GM19023 (cell line): ENCODE measurements around the gene DPEP2.
"Not testable (repeated sequence)": the region's sequence is repeated elsewhere in the genome, so short reads cannot be mapped to it uniquely, and the experiment has no call there.

Source experiments
- ATAC-seq: cut with Tn5 transposase; IDR thresholded peaks from one replicate; pipeline ENCODE4 v1.9.1; 2021; ENCODE audit warnings: mild to moderate bottlenecking, moderate library complexity; ENCODE audit not compliant: unreplicated experiment

DPEP2 gene

GRCh38 chr16:67998779-67999688 lies at the start of gene DPEP2:
Gene DPEP2, minus strand, starts transcription at chr16:67999484. Its CDS starts 6,272 bp downstream, at chr16:67993212.
- ATAC-seq = not testable (repeated sequence)

DNA sequence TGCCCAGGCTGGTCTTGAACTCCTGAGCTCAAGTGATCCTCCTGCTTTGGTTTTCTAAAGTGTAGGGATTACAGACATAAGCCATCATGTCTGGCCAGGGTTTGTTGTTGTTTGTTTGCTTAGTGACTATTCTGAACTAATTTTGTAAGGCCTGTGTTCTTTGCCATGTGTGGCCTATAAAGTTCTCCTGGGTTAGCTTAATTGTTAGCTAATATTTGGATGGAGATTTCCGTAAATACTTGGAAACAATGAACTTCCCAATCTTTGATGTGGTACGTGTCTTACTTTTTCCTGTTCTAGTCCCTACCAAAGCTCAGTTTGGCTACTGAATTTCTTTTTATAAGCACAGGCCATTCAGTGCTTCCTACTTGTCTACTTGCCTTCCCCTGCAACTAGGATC lies 48.7 kb upstream of the DPEP2 start:
- ATAC-seq = no peak

DNA sequence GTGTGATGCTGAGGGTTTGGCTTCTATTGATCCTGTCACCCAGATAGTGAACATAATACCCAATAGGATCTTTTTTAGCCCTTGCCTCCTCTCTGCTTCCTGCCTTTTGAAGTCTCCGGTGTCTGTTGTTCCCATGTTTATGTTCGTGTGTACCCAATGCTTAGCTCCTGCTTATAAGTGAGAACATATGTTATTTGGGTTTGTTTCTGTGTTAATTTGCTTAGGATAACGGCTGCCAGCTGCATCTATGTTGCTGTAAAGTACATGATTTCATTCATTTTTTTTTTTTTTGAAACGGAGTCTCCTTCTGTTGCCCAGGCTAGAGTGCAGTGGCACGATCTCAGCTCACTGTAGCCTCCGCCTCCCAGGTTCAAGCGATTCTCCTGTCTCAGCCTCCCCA lies 46.8 kb upstream of the DPEP2 start:
- ATAC-seq = no peak

- no peak for ATAC-seq
Measured at GRCh38 chr16:68041783-68042182, 42.5 kb upstream of the DPEP2 start.

DNA sequence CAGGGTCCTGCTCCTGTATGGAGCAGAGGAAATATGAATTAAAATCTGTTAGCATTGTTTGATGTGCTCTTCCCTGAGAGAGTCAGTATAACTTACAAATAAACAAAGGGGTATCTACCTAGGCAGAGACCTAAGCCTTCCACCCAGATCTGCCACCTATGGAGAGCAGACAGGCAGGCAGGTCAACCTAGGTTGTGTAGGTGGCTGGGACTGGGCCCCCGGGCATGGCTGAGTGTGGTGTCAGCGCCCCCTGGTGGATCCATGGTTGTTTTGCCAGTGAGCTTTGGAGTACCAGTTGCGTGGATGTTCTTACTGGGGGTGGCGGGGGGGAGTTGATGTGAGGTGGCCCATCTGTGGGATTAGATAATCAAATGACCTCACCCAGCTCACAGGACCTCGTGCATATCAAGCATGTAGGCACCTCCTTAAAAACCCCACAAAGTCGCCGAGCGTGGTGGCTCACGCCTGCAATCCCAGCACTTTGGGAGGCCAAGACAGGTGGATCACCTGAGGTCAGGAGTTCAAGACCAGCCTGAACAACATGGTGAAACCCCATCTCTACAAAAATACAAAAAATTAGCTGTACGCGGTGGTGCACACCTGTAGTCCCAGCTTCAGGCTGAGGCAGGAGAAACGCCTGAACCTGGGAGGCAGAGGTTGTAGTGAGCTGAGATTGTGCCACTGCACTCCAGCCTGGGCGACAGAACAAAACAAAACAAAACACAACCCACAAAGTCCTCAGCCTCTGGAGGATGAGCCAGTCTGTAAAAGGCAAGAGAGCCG lies 41.4 kb upstream of the DPEP2 start:
- peak; percentile 74 for ATAC-seq

GRCh38 chr16:68037841-68038597 lies 38.7 kb upstream of the DPEP2 start:
- ATAC-seq = no peak

- ATAC-seq = no peak
Measured at GRCh38 chr16:68035227-68035626, 35.9 kb upstream of the DPEP2 start.

- ATAC-seq = no peak
Measured at GRCh38 chr16:68033101-68033500, 33.8 kb upstream of the DPEP2 start.

DNA sequence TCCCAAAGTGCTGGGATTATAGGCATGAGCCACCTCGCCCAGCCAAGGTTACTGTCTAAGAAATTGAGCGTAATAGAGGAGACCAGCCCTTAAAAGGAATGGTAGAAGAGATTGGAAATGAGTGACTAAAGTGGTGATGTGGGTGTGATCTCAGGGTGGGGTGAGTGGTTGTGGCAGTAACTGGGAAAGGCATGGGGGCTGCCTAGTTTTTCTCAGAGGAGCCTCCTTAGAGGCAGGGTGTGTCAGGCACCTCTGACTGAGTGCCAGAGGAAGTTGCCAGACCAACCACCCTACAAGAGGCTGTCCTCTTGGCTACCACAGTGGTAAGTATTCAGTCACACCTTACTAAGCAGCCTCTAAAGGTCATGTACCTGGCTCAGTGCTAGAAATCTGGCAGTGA lies 32.7 kb upstream of the DPEP2 start:
- no peak for ATAC-seq

DNA sequence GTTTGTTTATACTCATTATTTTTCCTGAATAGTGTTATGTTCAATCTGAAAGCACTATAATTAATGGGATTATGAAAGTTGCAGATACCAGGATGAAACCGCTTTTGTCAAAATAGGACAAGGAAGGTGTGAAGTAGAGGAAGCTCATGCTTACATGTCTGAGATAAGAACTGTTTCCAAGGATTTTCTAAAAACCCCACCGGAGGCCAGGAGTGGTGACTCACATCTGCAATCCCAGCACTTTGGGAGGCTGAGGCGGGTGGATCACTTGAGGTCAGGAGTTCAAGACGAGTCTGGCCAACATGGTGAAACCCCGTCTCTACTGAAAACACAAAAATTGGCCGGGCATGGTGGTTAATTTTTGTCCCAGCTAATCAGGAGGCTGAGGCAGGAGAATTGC lies 30.8 kb upstream of the DPEP2 start:
- ATAC-seq = not testable (repeated sequence)

GRCh38 chr16:68028996-68029395 lies 29.7 kb upstream of the DPEP2 start:
- ATAC-seq = no peak

DNA sequence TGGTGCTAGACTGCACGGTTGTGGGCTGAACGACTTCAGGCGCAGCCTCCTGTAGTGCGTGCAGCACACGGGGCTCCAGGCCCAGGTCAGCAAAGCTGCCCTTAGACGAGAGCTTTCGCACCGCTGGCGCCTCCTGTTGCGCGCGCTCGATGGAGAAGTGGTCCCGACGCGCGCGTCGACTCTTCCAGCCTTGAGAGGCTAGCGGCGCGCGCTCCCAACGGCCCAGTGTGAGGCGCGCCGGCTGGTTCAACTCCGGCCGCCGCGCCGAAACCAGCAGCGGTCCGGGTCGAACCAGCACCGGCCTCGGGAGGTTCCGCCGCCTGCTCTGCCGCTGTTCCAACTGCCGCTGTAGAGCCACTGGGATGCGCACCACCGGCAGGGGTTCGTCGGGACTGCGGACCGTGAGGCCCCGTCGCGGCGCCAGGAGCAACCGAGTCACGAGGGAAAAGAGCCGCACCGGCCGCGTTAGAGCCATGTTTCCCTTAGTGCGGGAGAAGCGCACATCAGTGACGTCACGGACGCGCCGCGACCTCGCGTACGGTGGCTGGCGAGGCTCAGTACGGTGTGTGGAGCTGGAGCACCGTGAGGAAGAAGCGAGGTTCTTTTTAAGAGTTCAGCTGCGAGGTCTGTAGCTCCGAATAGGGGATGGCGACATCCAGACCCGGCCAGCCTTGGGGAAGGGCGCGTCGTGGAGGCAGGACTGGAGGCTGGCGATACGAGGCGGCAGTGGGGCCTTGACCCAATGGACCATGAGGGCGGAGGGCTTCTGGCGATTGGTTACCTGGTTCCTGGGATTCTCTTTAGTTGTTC lies 23.6 kb upstream of the DPEP2 start, which contains the start of the genes DDX28 and DUS2:
Gene DDX28, minus strand, starts transcription at position 505 of the 810 bp plus-strand sequence. Its CDS starts 30 bp downstream, at position 475.
Gene DUS2, plus strand, starts transcription at position 557 of the 810 bp plus-strand sequence. CDS start 14,740 bp downstream, outside the sequence.
- ATAC-seq = peak; percentile 76

- peak; percentile 6 for ATAC-seq
Measured at GRCh38 chr16:68022278-68022727, 23.0 kb upstream of the DPEP2 start.

DNA sequence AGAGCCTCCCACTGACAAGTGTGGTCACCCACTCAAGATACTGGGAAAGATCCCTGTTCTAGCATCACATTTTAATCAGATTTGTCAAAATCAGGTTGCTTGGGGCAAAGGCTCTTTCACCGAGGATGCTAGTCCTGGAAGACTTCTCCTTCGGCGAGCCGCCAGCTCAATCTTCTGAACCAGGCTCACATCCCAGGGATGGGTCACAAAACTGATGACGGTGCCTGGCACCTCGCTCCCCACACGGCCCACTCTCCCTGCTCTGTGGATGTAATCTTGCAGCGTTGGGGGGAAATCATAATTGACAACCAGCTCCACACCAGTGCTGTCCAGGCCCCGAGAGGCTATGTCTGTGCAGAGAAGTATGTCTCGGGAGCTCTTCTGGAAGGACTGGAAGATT lies 22.2 kb upstream of the DPEP2 start:
- no peak for ATAC-seq

GRCh38 chr16:68019167-68019680 lies 19.9 kb upstream of the DPEP2 start:
- no peak for ATAC-seq

DNA sequence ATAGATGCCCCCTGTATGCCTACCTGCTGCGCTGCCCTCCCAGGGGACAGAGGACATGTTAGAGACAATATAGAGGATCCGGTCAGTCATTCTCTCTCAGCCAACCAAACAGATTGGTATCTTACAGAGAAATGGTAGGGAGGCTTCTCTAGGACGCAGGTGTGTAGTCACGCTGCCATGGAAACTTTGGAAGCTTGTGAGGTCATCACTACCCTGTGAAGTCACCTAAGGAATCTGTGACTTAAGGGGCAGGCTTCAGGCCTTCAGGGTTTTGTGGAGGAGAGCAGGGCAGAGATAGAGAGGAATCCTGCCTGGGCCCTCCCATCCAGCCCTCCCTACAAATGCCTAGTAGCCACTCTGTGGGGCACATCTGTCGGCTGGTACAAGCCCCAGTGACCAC lies 16.4 kb upstream of the DPEP2 start, which contains the start of gene DPEP2NB:
Gene DPEP2NB, minus strand, starts transcription at position 231 of the 400 bp plus-strand sequence. Its CDS starts 141 bp downstream, at position 90.
- no peak for ATAC-seq

DNA sequence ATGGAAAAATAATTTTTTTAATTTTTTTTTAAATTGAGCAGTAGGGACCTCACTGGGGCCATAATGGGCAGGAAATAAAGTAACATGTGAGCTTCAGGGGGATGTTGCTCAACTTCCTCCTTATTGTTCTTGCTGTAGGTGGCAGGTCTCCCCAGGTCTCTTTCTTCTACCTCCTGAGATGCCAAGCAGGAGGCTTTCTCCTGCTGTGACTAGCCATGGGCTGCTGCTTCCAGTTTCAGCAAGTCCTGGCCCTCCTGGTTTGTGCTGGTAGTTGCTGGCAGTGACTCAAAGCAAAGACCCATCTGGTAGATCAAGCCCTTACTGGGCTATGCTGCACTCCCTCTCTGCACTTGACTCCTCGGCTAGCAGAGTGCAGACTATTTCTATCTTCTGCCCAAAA lies 14.2 kb upstream of the DPEP2 start:
- ATAC-seq = no peak

GRCh38 chr16:68009872-68010271 lies 10.6 kb upstream of the DPEP2 start:
- not testable (repeated sequence) for ATAC-seq

- ATAC-seq = no peak
Measured at GRCh38 chr16:68009157-68009735, 10.0 kb upstream of the DPEP2 start.
